Esophagus muscularis mucosa (tissue), 4 donors: ENCODE measurements around the gene ABCC3. TPM values are rescaled to one million over a fixed set of nuclear protein-coding genes. Genes with fewer than 3 reads are reported as not detected.

Source experiments
- DNase-seq: peaks from one replicate; pipeline ENCODE4 v3.0.0-alpha.2; 2017; ENCODE audit errors: extremely low spot score
- H3K27ac ChIP-seq, 4 donors: fragments of 200-600 bp; sonication (generic); replicated peaks in 1 of 4; 1 replicate in 3 of 4; 2 replicates in 1 of 4; pipeline ENCODE4 v1.5.1; 2016 to 2019; ENCODE audit warnings: mild to moderate bottlenecking in 1 of 4
- H3K27me3 ChIP-seq, 4 donors: fragments of 200-600 bp; sonication (generic); one replicate each; pipeline versions ENCODE4 v1.5.1 to v1.6.0; 2016 to 2019
- H3K36me3 ChIP-seq, 4 donors: fragments of 200-600 bp; sonication (generic); one replicate each; pipeline ENCODE4 v1.5.1; 2016 to 2019
- H3K4me1 ChIP-seq, 4 donors: fragments of 200-600 bp; sonication (generic); one replicate each; pipeline ENCODE4 v1.5.1; 2016 to 2019
- H3K4me3 ChIP-seq, 4 donors: fragments of 200-600 bp; sonication (generic); 1 replicate in 2 of 4; 2 replicates in 2 of 4; pipeline ENCODE4 v1.5.1; 2016 to 2019; ENCODE audit warnings: mild to moderate bottlenecking in 4 of 4, moderate library complexity in 1 of 4
- H3K9me3 ChIP-seq, 4 donors: fragments of 200-600 bp; sonication (generic); 1 replicate in 3 of 4; 2 replicates in 1 of 4; pipeline ENCODE4 v1.5.1; 2016 to 2019
- EP300 ChIP-seq: sonication (generic); formaldehyde crosslinking; IDR thresholded peaks from one replicate; pipeline ENCODE4 v1.6.1; 2017; ENCODE audit warnings: antibody characterized with exemption
- POLR2A ChIP-seq: fragments of 450-650 bp; IDR thresholded peaks from one replicate; pipeline ENCODE4 v1.6.1; 2017; ENCODE audit warnings: antibody characterized with exemption, moderate library complexity, mild to moderate bottlenecking, low read depth
- POLR2AphosphoS5 ChIP-seq, 2 donors: sonication (generic); formaldehyde crosslinking; IDR thresholded peaks; one replicate each; pipeline ENCODE4 v1.6.1; 2017; ENCODE audit warnings: antibody characterized with exemption in 2 of 2
- WGBS: methylation state at CpG from one replicate; pipeline ENCODE4 v1.1.5; 2018; 5-methylcytosine and 5-hydroxymethylcytosine counted together
- intact Hi-C: fragments of 100-400 bp; cut with DNase I; formaldehyde crosslinking; loops from one replicate; pipeline ENCODE4 v1.15.1; 2023
- total RNA-seq, 4 donors: library from RNA; depleted of rRNA; stranded (reverse); fragments of >200 nt; gene quantifications; one replicate each; pipeline versions ENCODE4 v1.1.0 to v1.2.1, GENCODE V29; 2016
- TF ChIP-seq, protein P1 (sequence below), 3 experiments: fragments of 200-600 bp in 2 of 3; fragments of 450-650 bp in 1 of 3; sonication (generic) in 2 of 3; IDR thresholded peaks; one replicate each; pipeline ENCODE4 v1.5.1; 2017 to 2019; ENCODE audit warnings: antibody characterized with exemption in 3 of 3, mild to moderate bottlenecking in 2 of 3, moderate library complexity in 1 of 3

ABCC3 gene
- total RNA-seq, 4 donors from 2014 or later: 0.50 to 2.9 (median 1.9) TPM

DNA sequence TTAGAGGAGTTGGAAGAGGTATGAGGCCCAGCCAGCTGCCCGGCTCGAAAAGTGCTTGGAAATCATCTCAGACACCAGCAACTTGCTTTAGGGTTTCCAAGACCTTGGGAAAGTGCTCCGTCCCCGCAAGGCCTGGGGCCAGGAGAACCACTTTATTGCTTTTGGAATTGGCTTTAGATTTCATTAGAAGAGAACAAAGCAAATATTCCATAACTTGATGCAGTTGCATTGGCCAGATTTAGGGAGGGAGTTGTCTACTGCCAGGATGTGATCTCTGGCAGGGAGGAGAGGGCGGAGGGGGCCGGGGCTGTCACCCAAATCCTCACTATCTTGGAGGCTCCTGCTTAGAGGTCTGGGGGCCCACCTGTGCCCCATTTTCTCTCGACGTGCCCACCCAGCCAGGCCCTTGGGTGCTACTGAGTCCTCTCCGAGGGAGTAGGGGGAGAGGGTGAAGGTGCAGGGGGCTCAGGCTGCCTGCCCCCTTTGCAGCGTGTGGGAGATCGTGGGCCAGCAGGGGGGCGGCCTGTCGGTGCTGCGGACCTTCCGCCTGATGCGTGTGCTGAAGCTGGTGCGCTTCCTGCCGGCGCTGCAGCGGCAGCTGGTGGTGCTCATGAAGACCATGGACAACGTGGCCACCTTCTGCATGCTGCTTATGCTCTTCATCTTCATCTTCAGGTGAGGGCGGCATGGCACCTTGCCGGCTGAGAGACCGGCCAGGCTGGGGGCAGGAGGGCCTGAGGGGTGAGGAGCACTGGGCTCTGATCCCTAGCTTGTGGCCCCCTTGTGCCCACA lies 43.5 kb upstream of the ABCC3 start:
- WGBS: 98% methylated on average over 12 of the region's 24 CpGs
- TF ChIP-seq POLR2AphosphoS5 (IDR thresholded peaks at IDR 0.05) (no peak), POLR2A (no peak), EP300 (no peak)
- TF ChIP-seq, protein P1, sequence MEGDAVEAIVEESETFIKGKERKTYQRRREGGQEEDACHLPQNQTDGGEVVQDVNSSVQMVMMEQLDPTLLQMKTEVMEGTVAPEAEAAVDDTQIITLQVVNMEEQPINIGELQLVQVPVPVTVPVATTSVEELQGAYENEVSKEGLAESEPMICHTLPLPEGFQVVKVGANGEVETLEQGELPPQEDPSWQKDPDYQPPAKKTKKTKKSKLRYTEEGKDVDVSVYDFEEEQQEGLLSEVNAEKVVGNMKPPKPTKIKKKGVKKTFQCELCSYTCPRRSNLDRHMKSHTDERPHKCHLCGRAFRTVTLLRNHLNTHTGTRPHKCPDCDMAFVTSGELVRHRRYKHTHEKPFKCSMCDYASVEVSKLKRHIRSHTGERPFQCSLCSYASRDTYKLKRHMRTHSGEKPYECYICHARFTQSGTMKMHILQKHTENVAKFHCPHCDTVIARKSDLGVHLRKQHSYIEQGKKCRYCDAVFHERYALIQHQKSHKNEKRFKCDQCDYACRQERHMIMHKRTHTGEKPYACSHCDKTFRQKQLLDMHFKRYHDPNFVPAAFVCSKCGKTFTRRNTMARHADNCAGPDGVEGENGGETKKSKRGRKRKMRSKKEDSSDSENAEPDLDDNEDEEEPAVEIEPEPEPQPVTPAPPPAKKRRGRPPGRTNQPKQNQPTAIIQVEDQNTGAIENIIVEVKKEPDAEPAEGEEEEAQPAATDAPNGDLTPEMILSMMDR (IDR thresholded peaks at IDR 0.05): no peak
- H3K27me3 ChIP-seq: no peaks in the 10 kb centered on the region
- DNase-seq: no peak
- no peak overlapping the region for H3K4me3 ChIP-seq
- intact Hi-C loops: no loop called here
- H3K27ac ChIP-seq: no peak overlapping the region
- peaks cover 19 to 27% (median 24%) of the 10 kb centered on the region in 4 donors for H3K4me1 ChIP-seq
- H3K36me3 ChIP-seq: no peaks in the 10 kb centered on the region
- H3K9me3 ChIP-seq: no peaks in the 10 kb centered on the region

DNA sequence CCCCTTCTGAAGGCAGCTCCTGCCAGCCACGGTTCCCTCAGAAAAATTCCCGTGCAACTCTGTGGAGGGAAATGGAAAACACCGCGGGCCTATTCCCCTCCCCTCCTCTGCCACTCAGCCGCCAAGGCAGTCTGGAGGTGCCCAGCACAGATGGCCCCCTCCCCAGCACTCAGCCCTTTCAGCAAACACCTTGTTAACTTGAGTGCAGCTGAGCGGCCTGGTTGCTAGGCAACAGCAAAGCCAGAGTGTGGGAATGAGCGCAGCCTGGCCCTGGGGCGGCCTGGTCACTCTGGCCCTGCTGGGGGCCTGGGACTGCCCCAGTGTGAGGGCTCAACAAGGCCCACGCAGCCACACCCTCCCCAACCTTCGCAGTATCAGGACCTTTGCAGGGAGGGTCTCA lies 41.4 kb upstream of the ABCC3 start:
- Histone ChIP-seq H3K36me3 (no peaks in the 10 kb centered on the region), H3K27me3 (no peaks in the 10 kb centered on the region), H3K4me3 (no peak overlapping the region), H3K9me3 (no peaks in the 10 kb centered on the region), H3K4me1 (peaks cover 19 to 25% (median 22%) of the 10 kb centered on the region in 4 donors), H3K27ac (no peak overlapping the region)
- WGBS: 61% methylated on average over 6 of the region's 10 CpGs
- intact Hi-C loops: no loop called here
- no peak for TF ChIP-seq EP300
- TF ChIP-seq, protein P1 (IDR thresholded peaks at IDR 0.05): no peak
- no peak for TF ChIP-seq POLR2AphosphoS5 (IDR thresholded peaks at IDR 0.05)
- TF ChIP-seq POLR2A: no peak
- DNase-seq: no peak

- intact Hi-C loops: no loop called here
- no peaks in the 10 kb centered on the region for H3K9me3 ChIP-seq
- no peaks in the 10 kb centered on the region for H3K36me3 ChIP-seq
- no peaks in the 10 kb centered on the region for H3K27me3 ChIP-seq
- H3K4me1 ChIP-seq: peaks cover 10 to 16% (median 12%) of the 10 kb centered on the region in 4 donors
- WGBS: 81% methylated on average over 11 of the region's 11 CpGs
- no peak for DNase-seq
- H3K27ac ChIP-seq: no peak overlapping the region
- no peak overlapping the region for H3K4me3 ChIP-seq
- TF ChIP-seq, protein P1 (IDR thresholded peaks at IDR 0.05): no peak
- no peak for TF ChIP-seq POLR2AphosphoS5 (IDR thresholded peaks at IDR 0.05)
- TF ChIP-seq POLR2A: no peak
- no peak for TF ChIP-seq EP300
Observed at GRCh38 chr17:50594128-50594823, 40.4 kb upstream of the ABCC3 start.

DNA sequence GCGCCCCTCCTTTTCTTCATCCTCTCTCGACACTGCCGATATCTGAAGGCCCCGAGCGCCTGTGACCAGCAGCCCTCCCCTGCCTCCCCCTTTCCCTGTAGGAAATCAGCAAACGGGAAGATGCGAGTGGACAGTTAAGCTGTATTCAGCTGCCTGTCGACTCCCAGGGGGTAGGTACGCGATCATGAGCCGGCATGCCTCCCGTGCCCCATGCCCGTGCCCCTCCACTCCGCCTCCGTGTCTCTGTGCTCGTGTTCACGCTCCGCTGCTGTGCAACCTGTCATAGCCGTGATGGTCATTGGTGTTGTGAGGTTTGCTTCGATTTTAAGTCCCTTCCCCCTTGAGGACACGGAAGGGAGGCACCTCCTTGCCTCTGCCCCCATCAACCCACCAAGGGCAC lies 39.8 kb upstream of the ABCC3 start:
- Histone ChIP-seq H3K36me3 (no peaks in the 10 kb centered on the region), H3K9me3 (no peaks in the 10 kb centered on the region), H3K4me3 (no peak overlapping the region), H3K27me3 (no peaks in the 10 kb centered on the region), H3K4me1 (peaks cover 4 to 9% (median 6%) of the 10 kb centered on the region in 4 donors), H3K27ac (no peak overlapping the region)
- TF ChIP-seq EP300 (no peak), POLR2AphosphoS5 (IDR thresholded peaks at IDR 0.05) (no peak), POLR2A (no peak)
- TF ChIP-seq, protein P1 (IDR thresholded peaks at IDR 0.05): no peak
- no peak for DNase-seq
- intact Hi-C loops: no loop called here
- 94% methylated on average over 21 of the region's 21 CpGs for WGBS
